CD4-positive, alpha-beta T cell treated with Interleukin-6 for 4 hours (primary cell): ENCODE data around the gene MUCL1.
"Not testable (repeated sequence)": the region's sequence is repeated elsewhere in the genome, so short reads cannot be mapped to it uniquely, and the experiment has no call there.

Source experiments
- DNase-seq: peaks from one replicate; pipeline ENCODE4 v3.0.0-alpha.2; 2020; ENCODE audit warnings: mixed read lengths

The MUCL1 gene

DNA sequence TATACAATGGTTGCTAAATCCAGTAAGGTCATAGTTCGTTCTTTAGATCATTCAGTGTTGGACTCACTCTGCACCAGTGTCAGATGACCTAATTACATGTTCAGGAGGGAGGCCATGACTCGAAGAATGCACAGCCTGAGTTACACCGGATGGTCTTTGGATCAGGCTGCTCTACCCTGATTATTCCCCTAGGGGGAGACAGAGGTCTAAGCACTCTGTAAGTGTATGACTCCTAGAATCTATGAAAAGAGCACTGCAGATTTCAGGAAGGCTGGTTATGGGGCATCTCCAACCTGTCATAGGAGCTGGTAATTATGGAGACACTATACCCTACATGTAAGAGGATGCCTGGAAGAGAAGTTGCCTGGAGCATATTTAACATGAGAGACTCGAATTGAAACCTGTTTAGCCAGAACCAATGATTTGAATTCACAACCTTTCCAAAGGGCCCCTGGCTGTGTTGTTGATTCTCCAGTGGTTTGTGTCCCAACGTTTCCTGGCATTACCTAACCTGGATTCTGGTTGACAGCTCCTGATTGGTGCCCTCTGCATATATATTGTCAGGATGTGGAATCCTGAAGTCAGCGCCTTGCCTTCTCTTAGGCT, at the start of gene MUCL1:
TSS of gene MUCL1 (plus strand) at position 584 of the 606 bp plus-strand sequence. CDS start 67 bp downstream, outside the sequence.
- peak; percentile 82 for DNase-seq

- no peak for DNase-seq
These were observed 32.6 kb upstream of the MUCL1 start for GRCh38 chr12:54821676-54822075.

GRCh38 chr12:54824402-54824801, 29.9 kb upstream of the MUCL1 start:
- no peak for DNase-seq

DNA sequence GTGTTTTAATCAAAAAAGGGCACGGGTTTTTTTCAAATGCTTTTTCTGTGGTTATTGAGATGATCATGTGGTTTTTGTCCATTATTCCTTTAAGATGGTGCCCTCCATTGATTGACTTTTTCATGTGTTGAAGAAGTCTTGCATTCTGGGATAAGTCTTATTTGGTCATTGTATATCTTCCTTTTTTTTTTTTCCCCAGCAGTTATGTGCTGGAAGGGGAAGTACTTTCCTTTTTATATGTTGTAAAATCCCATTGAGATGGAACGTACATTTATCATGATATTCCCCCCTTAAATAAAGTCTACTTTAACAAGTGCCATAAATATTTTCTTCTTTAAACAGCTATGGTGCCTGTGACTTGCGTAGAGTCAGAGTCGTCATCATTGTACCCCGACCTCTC, 24.8 kb upstream of the MUCL1 start:
- no peak for DNase-seq

GRCh38 chr12:54830199-54830598, 24.1 kb upstream of the MUCL1 start:
- no peak for DNase-seq

- DNase-seq: no peak
These were observed 22.7 kb upstream of the MUCL1 start for GRCh38 chr12:54831631-54832030.

GRCh38 chr12:54840244-54840865, 14.0 kb upstream of the MUCL1 start:
- DNase-seq: no peak

GRCh38 chr12:54857406-54857805, 3.1 kb downstream of the MUCL1 start:
- no peak for DNase-seq

GRCh38 chr12:54858562-54858961, 4.2 kb downstream of the MUCL1 start:
- no peak for DNase-seq

DNA sequence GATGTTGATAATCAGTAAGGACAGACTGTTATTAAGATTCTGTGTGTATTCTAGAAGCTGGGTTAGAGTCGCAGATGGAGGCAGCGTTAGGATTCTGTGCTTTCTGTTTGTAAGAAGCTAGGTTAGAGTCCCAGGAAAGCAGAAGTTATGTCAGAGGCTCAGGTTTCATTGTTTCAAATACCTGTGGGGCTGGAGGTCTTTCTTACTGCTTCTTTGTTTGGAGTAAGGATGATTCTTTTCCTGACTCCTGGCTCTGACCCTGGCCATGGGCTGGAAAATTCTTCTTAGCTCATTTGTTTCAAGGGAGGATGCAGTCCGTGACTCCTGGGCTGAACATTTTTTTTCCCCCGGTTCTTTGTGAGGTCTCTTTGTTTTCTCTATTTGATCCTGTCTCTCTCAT, 5.2 kb downstream of the MUCL1 start:
- no peak for DNase-seq

DNA sequence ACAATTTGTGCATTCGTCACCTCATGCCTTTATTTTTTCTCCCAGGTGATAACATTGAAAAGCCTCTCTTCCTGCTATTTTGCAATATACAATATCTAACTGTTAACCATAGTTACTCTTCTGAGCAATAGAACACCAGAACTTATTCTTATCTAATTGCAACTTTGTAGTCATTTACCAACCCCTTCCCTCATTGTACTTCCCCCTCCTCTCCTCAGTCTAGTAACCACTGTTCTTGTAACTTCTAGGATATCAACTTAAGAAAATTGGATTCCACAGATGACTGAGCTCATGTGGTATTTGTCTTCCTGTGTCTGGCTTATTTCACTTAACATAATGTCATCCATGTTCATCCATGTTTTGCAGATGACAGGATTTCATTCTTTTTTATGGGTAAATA, 7.6 kb downstream of the MUCL1 start:
- no peak for DNase-seq

GRCh38 chr12:54863948-54864618, 9.8 kb downstream of the MUCL1 start:
- DNase-seq: no peak

DNA sequence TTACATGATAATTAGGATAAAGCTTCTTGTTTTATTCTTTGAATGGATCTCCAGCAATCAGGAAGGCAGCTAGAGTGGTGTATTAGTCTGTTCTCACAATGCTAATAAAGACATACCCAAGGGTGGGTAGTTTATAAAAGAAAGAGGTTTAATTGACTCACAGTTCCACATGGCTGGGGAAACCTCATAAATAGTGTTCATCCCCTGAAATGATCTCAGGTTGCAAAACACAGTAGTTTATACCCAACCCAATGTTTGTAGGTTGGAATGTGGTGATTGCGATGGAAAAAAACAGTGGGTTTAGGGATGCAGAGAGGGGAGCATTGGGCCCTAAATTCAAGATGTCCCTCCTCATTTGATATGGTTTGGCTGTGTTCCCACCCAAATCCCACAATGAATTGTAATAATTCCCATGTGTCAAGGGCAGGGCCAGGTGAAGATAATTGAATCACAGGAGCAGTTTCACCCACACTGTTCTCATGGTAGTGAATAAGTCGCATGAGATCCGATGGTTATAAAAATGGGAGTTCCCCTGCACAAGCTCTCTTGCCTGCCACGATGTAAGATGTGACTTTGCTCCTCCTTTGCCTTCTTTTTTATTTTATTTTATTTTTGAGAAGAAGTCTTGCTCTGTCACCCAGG, 11.5 kb downstream of the MUCL1 start:
- no peak for DNase-seq

DNA sequence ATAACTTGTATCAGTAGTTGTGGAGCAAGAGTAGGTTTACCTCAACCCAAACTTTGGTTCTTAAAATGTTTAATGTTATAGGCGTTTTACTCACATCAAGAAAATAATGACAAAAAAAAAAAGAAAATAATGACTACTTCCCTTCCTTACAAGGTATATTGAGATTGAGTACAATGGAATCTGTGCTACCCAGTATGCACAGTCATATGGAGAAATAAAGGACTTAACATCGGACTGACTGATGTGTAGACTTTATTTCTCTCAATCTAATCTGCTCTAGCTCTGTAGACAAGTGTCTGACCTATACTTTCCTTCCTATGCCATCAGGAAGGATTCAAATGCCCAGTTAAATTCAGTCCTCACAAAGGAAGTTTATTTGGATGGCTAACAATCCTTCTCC, 14.4 kb downstream of the MUCL1 start:
- DNase-seq: no peak

DNA sequence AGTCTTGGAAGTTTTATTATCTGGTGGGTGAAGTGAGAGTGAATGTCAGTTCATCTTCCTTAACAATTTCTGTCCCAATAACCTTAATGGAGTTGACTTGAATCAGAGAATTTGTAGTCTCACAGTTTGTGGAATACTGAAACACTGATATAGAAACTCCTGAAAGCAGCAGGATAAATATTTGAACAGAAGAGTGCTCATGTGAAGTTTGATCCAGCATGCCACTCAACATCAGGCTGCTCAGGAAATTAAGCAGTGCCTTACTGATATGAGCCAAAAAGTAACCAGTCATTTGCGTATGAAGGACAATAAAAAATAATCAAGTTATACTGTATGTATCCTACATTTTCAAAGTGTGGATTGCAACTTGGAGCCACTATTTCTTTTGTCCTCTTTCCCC, 15.7 kb downstream of the MUCL1 start:
- DNase-seq: no peak

GRCh38 chr12:54870617-54871016, 16.3 kb downstream of the MUCL1 start:
- no peak for DNase-seq

- no peak for DNase-seq
These were observed 24.8 kb downstream of the MUCL1 start for GRCh38 chr12:54879150-54879549.

DNA sequence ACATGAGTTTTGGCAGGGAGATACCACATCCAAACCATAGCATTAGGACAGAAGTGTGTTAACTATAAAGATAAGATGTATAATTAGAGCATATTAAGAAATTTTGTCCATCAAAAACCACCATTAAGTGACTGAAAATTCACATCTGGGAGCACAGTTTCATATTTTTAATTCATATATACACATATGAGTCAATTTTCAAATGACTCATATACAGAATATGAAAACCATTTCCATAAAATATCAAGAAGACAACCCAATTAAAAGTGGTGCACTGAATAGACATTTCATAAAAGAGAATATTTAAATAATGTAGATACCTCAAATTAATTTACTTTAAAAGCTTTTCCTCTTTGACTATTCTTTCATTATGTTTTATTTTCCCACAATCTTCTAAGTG, 25.3 kb downstream of the MUCL1 start:
- no peak for DNase-seq

- DNase-seq: no peak
These were observed 27.8 kb downstream of the MUCL1 start for GRCh38 chr12:54882079-54882478.

GRCh38 chr12:54882597-54882996, 28.3 kb downstream of the MUCL1 start:
- DNase-seq: not testable (repeated sequence)

DNA sequence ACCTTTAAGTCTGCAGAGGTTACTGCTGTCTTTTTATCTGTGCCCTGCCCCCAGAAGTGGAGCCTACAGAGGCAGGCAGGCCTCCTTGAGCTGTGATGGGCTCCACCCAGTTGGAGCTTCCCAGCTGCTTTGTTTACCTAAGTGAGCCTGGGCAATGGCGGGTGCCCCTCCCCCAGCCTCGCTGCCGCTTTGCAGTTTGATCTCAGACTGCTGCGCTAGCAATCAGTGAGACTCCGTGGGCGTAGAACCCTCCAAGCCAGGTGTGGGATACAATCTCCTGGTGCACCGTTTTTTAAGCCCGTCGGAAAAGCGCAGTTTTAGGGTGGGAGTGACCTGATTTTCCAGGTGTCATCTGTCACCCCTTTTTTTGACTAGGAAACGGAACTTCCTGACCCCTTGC, 34.1 kb downstream of the MUCL1 start:
- DNase-seq: not testable (repeated sequence)

GRCh38 chr12:54890339-54890738, 36.0 kb downstream of the MUCL1 start:
- no peak for DNase-seq

- DNase-seq: no peak
These were observed 37.6 kb downstream of the MUCL1 start for GRCh38 chr12:54891717-54892478.
